Measurements from ENCODE around the gene CSTB.

- TF ChIP-seq, protein P1, sequence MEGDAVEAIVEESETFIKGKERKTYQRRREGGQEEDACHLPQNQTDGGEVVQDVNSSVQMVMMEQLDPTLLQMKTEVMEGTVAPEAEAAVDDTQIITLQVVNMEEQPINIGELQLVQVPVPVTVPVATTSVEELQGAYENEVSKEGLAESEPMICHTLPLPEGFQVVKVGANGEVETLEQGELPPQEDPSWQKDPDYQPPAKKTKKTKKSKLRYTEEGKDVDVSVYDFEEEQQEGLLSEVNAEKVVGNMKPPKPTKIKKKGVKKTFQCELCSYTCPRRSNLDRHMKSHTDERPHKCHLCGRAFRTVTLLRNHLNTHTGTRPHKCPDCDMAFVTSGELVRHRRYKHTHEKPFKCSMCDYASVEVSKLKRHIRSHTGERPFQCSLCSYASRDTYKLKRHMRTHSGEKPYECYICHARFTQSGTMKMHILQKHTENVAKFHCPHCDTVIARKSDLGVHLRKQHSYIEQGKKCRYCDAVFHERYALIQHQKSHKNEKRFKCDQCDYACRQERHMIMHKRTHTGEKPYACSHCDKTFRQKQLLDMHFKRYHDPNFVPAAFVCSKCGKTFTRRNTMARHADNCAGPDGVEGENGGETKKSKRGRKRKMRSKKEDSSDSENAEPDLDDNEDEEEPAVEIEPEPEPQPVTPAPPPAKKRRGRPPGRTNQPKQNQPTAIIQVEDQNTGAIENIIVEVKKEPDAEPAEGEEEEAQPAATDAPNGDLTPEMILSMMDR (IDR thresholded peaks at IDR 0.05) = no peak
- no peak for TF ChIP-seq EZH2 (IDR thresholded peaks at IDR 0.05)
Measured at GRCh38 chr21:43759651-43760050, 16.5 kb downstream of the CSTB start.
